Lung (tissue), 12 donors: ENCODE results near the gene DMRT2. TPM values are rescaled to one million over a fixed set of nuclear protein-coding genes. Genes with fewer than 3 reads are reported as not detected.

Experiments used
- ATAC-seq: fragments of 200-7000 bp; cut with Tn5 transposase; one replicate; pipeline ENCODE4 v1.9.1; 2020; ENCODE audit warnings: moderate number of reproducible peaks; ENCODE audit not compliant: insufficient read depth, low FRiP score
- DNase-seq, 3 donors: peaks; one replicate each; pipeline ENCODE4 v3.0.0-alpha.2; 2013 to 2017
- H3K27ac ChIP-seq, 2 donors: one replicate each; pipeline ENCODE4 v1.5.1; 2013; ENCODE audit warnings: mild to moderate bottlenecking in 2 of 2, moderate library complexity in 2 of 2, control low read depth in 1 of 2, inconsistent platforms in 1 of 2, low read depth in 1 of 2, low read length in 1 of 2
- H3K27me3 ChIP-seq, 3 donors: one replicate each; pipeline ENCODE4 v1.5.1; 2013; ENCODE audit warnings: low read length in 2 of 3; ENCODE audit not compliant: control insufficient read depth in 3 of 3, insufficient read depth in 3 of 3
- H3K36me3 ChIP-seq, 4 donors: one replicate each; pipeline ENCODE4 v1.5.1; 2013; ENCODE audit warnings: low read length in 4 of 4, mild to moderate bottlenecking in 1 of 4, moderate library complexity in 1 of 4; ENCODE audit not compliant: control insufficient read depth in 4 of 4, insufficient read depth in 4 of 4
- H3K4me1 ChIP-seq, 5 donors: one replicate each; pipeline ENCODE4 v1.5.1; 2013; ENCODE audit warnings: low read length in 5 of 5, mild to moderate bottlenecking in 2 of 5, moderate library complexity in 1 of 5; ENCODE audit not compliant: control insufficient read depth in 5 of 5, insufficient read depth in 5 of 5
- H3K4me3 ChIP-seq: one replicate; pipeline ENCODE4 v1.5.1; 2013; ENCODE audit warnings: mild to moderate bottlenecking, control low read depth, moderate library complexity
- H3K9ac ChIP-seq, 2 donors: one replicate each; pipeline ENCODE4 v1.5.1; 2013; ENCODE audit warnings: low read length in 2 of 2, control low read depth in 1 of 2; ENCODE audit not compliant: insufficient read depth in 1 of 2
- H3K9me3 ChIP-seq, 4 donors: one replicate each; pipeline ENCODE4 v1.5.1; 2013; ENCODE audit warnings: low read length in 3 of 4, mild to moderate bottlenecking in 1 of 4, moderate library complexity in 1 of 4; ENCODE audit not compliant: control insufficient read depth in 4 of 4, insufficient read depth in 3 of 4
- WGBS, 2 donors: extraction: QIAGEN DNeasy Blood & Tissue Kit; methylation state at CpG; one replicate each; pipeline ENCODE4 v1.1.7; 2013; 5-methylcytosine and 5-hydroxymethylcytosine counted together
- polyA plus RNA-seq, 2 donors: library from polyadenylated mRNA; stranded (reverse); fragments of 200-250 nt; gene quantifications; one replicate each; pipeline ENCODE4 v1.2.1, GENCODE V29; 2013
- total RNA-seq, 2 donors: library from RNA; depleted of rRNA in 1 of 2; stranded (reverse); fragments of >200 nt in 1 of 2; gene quantifications; one replicate each; pipeline ENCODE4 v1.2.1, GENCODE V29; 2014 to 2021
- TF ChIP-seq, protein P1 (sequence below): IDR thresholded peaks from 2 replicates; pipeline ENCODE4 v1.5.1; 2012; ENCODE audit warnings: mild to moderate bottlenecking; ENCODE audit errors: control extremely low read depth, extremely low read depth
- donor health status: control.
- donor health status: control.
- donor health status: Bipolar disorder and iron deficiency.
- donor health status: healthy.
- donor health status: DM: yes; HTN: yes; CAD: no.

DMRT2 gene
- total and polyA plus RNA-seq, 4 donors: 0.52 to 1.7 (median 0.80) TPM

DNA sequence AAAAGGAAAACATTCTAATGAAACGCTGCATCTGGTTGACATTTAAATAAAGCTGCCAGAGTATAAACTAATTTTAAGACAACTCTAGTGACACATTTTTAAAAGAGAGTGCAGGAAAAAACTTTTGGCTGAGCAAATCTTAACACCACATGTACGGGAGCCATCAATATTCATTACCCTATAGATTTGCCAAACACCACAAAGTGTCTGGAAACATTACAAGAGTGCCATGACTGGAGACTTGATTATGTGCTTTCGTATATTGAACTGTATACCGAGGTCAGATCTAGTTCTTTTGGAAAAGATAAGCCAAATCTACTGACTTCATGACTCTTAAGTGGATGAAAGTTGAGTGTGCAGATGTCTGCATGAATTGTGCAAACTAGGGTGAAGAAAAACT, 10.6 kb upstream of the DMRT2 start:
- ATAC-seq (no peak), DNase-seq (no peak)
- Histone ChIP-seq H3K27me3 (peaks cover 0 to 85% (median 74%) of the 10 kb centered on the region in 3 donors), H3K27ac (no peak overlapping the region), H3K9me3 (peaks cover 0 to 6% (median 0%) of the 10 kb centered on the region in 4 donors), H3K9ac (no peak overlapping the region), H3K4me3 (no peak overlapping the region), H3K4me1 (peaks cover 0 to 6% (median 0%) of the 10 kb centered on the region in 5 donors), H3K36me3 (no peaks in the 10 kb centered on the region)
- WGBS, 2 donors: 42 to 60% methylated on average over 4 of the region's 4 CpGs
- TF ChIP-seq, protein P1, sequence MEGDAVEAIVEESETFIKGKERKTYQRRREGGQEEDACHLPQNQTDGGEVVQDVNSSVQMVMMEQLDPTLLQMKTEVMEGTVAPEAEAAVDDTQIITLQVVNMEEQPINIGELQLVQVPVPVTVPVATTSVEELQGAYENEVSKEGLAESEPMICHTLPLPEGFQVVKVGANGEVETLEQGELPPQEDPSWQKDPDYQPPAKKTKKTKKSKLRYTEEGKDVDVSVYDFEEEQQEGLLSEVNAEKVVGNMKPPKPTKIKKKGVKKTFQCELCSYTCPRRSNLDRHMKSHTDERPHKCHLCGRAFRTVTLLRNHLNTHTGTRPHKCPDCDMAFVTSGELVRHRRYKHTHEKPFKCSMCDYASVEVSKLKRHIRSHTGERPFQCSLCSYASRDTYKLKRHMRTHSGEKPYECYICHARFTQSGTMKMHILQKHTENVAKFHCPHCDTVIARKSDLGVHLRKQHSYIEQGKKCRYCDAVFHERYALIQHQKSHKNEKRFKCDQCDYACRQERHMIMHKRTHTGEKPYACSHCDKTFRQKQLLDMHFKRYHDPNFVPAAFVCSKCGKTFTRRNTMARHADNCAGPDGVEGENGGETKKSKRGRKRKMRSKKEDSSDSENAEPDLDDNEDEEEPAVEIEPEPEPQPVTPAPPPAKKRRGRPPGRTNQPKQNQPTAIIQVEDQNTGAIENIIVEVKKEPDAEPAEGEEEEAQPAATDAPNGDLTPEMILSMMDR: no peak

DNA sequence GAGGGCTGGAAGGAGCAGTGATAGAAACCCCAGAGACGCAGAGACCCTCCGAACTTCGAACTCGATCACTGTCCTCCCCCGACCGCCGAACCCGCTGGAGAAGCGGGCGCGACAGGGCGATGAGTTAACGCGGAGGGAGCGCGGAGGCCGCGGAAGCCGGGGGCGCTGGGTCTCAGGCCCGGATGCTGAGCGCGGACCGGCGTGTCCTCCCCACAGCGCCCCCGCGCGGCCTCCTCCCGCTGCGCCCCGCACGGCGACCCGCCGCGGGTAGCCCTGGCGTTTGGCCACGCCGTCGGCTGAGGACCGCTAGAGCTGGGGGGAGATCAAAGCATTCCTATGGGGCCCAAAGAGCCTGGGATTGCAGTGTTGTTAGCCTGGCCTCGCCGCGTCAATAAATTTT, 7.7 kb upstream of the DMRT2 start:
- Histone ChIP-seq H3K27me3 (peaks cover 0 to 93% (median 88%) of the 10 kb centered on the region in 3 donors), H3K9me3 (peaks cover 0 to 15% (median 0%) of the 10 kb centered on the region in 4 donors), H3K9ac (no peak overlapping the region), H3K4me3 (no peak overlapping the region), H3K4me1 (peaks cover 0 to 20% (median 8%) of the 10 kb centered on the region in 5 donors), H3K27ac (no peak overlapping the region), H3K36me3 (no peaks in the 10 kb centered on the region)
- 5% methylated on average over 29 to 45 of the region's 45 CpGs for WGBS, 2 donors
- TF ChIP-seq, protein P1: no peak
- DNase-seq (peak; percentile 58 to 77 (median 74)), ATAC-seq (no peak)

DNA sequence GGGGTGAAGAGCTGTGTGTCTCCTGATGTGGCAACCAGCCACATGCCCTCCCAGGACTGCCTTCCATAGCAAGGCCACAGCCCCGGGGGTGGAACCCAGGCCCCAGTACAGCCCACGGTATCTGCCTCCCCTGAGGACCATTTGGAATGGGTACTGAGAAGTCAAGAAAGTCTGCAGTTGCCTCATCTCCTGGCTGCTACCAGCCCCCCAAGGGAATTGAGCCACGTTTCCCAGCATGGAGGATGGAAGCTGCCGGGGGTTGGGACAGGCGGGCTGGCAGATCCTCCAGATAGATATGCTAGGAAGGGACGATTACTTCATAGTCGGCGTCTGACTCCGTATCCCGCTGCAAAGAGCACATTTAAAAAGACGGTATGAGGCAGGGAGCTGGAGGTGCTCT, 5.5 kb upstream of the DMRT2 start:
- Histone ChIP-seq H3K27ac (no peak overlapping the region), H3K9ac (no peak overlapping the region), H3K27me3 (peaks cover 0 to 96% (median 92%) of the 10 kb centered on the region in 3 donors), H3K36me3 (no peaks in the 10 kb centered on the region), H3K4me1 (peaks cover 0 to 29% (median 16%) of the 10 kb centered on the region in 5 donors), H3K4me3 (no peak overlapping the region), H3K9me3 (peaks cover 0 to 15% (median 0%) of the 10 kb centered on the region in 4 donors)
- no peak for DNase-seq
- TF ChIP-seq, protein P1: no peak
- whole genome bisulfite sequencing, 2 donors: 9 to 14% methylated on average over 11 of the region's 11 CpGs
- ATAC-seq: no peak
